SK-N-SH (cell line): Measurements from ENCODE around the gene SUMO2.

Experiments
- CHD2 ChIP-seq: fragments of 150-350 bp; IDR thresholded peaks from 2 replicates; pipeline ENCODE4 v1.6.1; 2018; ENCODE audit warnings: low read length; ENCODE audit not compliant: partially characterized antibody
- CTCF ChIP-seq: fragments of 200-600 bp; sonication (generic); IDR thresholded peaks from 2 replicates; pipeline ENCODE4 v1.6.1; 2017; ENCODE audit warnings: antibody characterized with exemption, mild to moderate bottlenecking, moderate library complexity
- RAD21 ChIP-seq: IDR thresholded peaks from 2 replicates; pipeline ENCODE4 v1.6.1; 2012; ENCODE audit warnings: mild to moderate bottlenecking, low read length
- TF ChIP-seq, protein P1 (sequence below): IDR thresholded peaks from 2 replicates; pipeline ENCODE4 v1.6.1; 2012; ENCODE audit warnings: mild to moderate bottlenecking, low read depth, low read length, moderate library complexity

DNA sequence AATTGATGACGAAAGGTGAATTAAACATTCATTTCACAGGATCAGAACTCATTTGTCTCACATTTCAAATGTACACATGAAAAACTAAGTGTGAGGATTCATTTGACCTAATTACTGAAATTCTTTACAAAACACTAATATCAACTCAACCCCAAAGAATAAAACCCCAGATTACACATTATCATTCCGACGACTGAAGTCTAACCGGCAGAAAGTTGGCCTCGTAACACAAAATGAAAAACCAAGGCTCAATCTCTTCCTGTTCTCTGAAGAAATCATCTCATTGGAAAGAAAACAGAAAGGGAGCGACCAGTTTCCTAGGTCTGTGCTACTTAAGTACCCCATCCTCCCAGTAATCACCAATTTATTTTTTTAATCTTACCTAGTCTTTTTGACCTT is 30.2 kb downstream of the SUMO2 start:
- TF ChIP-seq RAD21 (no peak), CTCF (no peak), CHD2 (no peak)
- TF ChIP-seq, protein P1, sequence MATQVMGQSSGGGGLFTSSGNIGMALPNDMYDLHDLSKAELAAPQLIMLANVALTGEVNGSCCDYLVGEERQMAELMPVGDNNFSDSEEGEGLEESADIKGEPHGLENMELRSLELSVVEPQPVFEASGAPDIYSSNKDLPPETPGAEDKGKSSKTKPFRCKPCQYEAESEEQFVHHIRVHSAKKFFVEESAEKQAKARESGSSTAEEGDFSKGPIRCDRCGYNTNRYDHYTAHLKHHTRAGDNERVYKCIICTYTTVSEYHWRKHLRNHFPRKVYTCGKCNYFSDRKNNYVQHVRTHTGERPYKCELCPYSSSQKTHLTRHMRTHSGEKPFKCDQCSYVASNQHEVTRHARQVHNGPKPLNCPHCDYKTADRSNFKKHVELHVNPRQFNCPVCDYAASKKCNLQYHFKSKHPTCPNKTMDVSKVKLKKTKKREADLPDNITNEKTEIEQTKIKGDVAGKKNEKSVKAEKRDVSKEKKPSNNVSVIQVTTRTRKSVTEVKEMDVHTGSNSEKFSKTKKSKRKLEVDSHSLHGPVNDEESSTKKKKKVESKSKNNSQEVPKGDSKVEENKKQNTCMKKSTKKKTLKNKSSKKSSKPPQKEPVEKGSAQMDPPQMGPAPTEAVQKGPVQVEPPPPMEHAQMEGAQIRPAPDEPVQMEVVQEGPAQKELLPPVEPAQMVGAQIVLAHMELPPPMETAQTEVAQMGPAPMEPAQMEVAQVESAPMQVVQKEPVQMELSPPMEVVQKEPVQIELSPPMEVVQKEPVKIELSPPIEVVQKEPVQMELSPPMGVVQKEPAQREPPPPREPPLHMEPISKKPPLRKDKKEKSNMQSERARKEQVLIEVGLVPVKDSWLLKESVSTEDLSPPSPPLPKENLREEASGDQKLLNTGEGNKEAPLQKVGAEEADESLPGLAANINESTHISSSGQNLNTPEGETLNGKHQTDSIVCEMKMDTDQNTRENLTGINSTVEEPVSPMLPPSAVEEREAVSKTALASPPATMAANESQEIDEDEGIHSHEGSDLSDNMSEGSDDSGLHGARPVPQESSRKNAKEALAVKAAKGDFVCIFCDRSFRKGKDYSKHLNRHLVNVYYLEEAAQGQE = no peak
